HUES48 (cell line): ENCODE measurements around the gene LRPPRC.

Source experiments
- H3K27ac ChIP-seq: one replicate; pipeline ENCODE4 v1.7.0; 2013; ENCODE audit warnings: low read depth, low read length, inconsistent platforms
- H3K27me3 ChIP-seq: 2 replicates; pipeline ENCODE4 v1.6.1; 2013; ENCODE audit warnings: mild to moderate bottlenecking, low read length; ENCODE audit not compliant: control insufficient read depth, insufficient read depth
- H3K36me3 ChIP-seq: 2 replicates; pipeline ENCODE4 v1.6.1; 2013; ENCODE audit warnings: low read length; ENCODE audit not compliant: control insufficient read depth, insufficient read depth
- H3K4me1 ChIP-seq: 2 replicates; pipeline ENCODE4 v1.6.1; 2013; ENCODE audit warnings: mild to moderate bottlenecking, low read length; ENCODE audit not compliant: control insufficient read depth, insufficient read depth
- H3K4me3 ChIP-seq: 2 replicates; pipeline ENCODE4 v1.5.1; 2013; ENCODE audit warnings: mild to moderate bottlenecking, low read depth, low read length
- H3K9ac ChIP-seq: 2 replicates; pipeline ENCODE4 v1.6.1; 2013; ENCODE audit warnings: mild to moderate bottlenecking, low read depth, low read length, moderate library complexity
- H3K9me3 ChIP-seq: 2 replicates; pipeline ENCODE4 v1.6.1; 2013; ENCODE audit warnings: low read length; ENCODE audit not compliant: control insufficient read depth, insufficient read depth

The LRPPRC gene

DNA sequence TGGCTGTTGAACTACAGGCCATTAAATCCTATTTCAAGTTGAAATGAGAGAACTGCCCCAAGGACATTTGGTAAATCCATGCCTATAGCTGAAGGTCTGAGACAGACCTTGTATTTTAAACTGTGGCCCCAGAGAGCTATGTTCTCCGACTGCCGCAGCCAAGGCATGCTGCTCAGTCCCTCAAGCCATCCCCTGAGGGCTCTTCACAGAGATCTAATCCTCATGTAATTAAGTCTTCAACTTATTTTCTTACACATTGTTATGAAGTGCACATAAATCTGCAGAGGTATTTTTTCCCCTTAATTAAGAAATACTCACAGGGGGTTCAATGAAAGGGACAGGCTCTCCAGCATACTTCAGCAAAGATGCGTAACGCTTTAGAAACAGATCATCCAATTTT, 106.4 kb downstream of the LRPPRC start:
- Histone ChIP-seq H3K27me3 (no peaks in the 10 kb centered on the region), H3K4me1 (no peaks in the 10 kb centered on the region), H3K9ac (no peak overlapping the region), H3K36me3 (peaks cover 85% of the 10 kb centered on the region), H3K27ac (no peak overlapping the region), H3K9me3 (no peaks in the 10 kb centered on the region), H3K4me3 (no peak overlapping the region)

DNA sequence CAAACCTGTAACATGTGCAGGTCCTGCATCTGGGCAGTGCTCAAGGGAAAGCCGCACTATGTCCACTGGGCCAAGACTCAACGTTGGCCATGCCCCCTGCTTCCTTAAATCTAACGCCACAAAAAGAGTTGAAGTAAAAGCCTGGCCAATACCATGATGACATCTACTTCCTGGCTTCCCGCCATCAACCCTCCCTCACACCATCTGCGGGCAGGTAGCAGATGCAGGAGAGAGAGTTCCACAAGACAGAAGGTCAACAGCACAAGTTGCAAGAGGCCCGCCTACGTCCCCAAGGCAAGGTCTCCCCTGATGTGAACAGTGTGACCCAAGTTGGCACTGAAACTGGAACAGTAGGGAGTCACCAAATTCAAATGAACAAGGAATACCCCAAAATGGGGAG, 108.6 kb downstream of the LRPPRC start:
- Histone ChIP-seq H3K27ac (no peak overlapping the region), H3K27me3 (no peaks in the 10 kb centered on the region), H3K9me3 (no peaks in the 10 kb centered on the region), H3K4me1 (no peaks in the 10 kb centered on the region), H3K36me3 (peaks cover 63% of the 10 kb centered on the region), H3K9ac (no peak overlapping the region), H3K4me3 (no peak overlapping the region)

DNA sequence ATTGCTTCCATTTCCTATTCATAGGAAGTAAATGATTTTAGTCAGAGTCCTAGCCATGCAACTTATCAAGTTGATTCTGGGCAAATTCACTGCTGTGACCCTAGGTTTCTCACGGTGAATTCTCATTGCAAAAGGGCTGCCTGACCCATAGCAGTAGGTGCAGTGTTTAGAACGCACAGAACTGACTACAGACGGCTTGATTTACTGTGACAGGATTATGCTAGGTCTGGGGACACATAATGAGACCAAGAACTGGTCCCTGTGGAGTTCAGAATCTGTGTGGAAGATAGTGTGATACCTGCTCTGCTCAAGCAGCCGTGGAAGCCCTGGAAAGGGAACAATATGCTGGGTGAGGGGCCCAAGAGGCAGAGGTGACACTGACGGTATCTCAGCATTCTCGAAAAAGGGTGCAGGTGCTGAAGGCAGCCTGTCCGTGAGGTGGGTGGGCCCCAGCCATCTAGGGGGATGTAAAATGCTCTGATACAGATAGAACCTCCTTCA, 110.6 kb downstream of the LRPPRC start:
- H3K9me3 ChIP-seq, result no peaks in the 10 kb centered on the region
- H3K4me1 ChIP-seq, result no peaks in the 10 kb centered on the region
- no peak overlapping the region for H3K27ac ChIP-seq
- H3K27me3 ChIP-seq, result no peaks in the 10 kb centered on the region
- H3K9ac ChIP-seq, result no peak overlapping the region
- no peak overlapping the region for H3K4me3 ChIP-seq
- peaks cover 44% of the 10 kb centered on the region for H3K36me3 ChIP-seq

DNA sequence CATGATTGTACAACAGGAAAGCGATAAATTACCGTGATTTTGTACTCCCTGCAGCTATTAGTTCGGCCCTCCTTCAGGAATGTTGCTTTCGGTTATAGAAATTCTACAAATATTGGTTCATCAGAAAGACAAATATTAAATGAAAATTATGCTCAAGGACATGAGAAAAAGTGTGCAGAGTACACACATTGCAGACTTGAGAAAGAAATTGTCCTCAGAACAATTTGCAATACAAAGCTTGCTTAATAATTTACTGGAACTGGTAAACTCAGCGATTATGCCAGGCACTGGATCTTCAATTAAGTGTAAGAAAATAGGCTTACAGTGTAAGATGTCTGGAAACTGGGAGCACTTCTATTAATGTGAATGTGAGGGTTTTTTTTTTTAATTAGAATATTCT, 111.1 kb downstream of the LRPPRC start:
- Histone ChIP-seq H3K9me3 (no peaks in the 10 kb centered on the region), H3K36me3 (peaks cover 39% of the 10 kb centered on the region), H3K27ac (no peak overlapping the region), H3K4me3 (no peak overlapping the region), H3K27me3 (no peaks in the 10 kb centered on the region), H3K9ac (no peak overlapping the region), H3K4me1 (0 out of 2 replicates have a peak, but pooled peaks cover 1% of the 10 kb centered on the region)

GRCh38 chr2:43882312-43882711, 113.5 kb downstream of the LRPPRC start:
- no peak overlapping the region for H3K9ac ChIP-seq
- peaks cover 17% of the 10 kb centered on the region for H3K36me3 ChIP-seq
- no peaks in the 10 kb centered on the region for H3K27me3 ChIP-seq
- peaks cover 7% of the 10 kb centered on the region; the same call in 1 of the 2 replicates for H3K4me1 ChIP-seq
- no peak overlapping the region for H3K4me3 ChIP-seq
- no peaks in the 10 kb centered on the region for H3K9me3 ChIP-seq
- no peak overlapping the region for H3K27ac ChIP-seq

DNA sequence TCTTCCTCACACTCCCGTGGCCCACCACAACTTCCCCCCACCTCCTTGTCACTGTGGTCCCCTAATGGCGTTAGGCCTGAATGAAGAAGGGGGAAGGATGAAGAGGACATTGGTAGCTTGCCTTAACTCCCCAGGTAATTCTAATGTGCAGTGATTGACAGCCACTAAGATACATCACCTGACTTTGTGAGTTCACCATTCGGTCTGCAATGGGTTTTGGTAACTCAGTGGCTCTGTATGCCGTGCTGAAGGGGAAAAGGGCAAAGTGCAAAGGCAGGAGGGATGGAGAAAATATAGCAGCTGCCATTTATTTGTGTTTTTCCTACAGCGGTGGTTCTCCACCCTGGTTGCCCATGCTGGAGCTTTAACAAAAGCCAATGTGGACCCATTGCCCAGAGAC, 114.8 kb downstream of the LRPPRC start:
- Histone ChIP-seq H3K9me3 (no peaks in the 10 kb centered on the region), H3K27ac (no peak overlapping the region), H3K9ac (no peak overlapping the region), H3K4me1 (peaks cover 7% of the 10 kb centered on the region; the same call in 1 of the 2 replicates), H3K27me3 (no peaks in the 10 kb centered on the region), H3K4me3 (no peak overlapping the region), H3K36me3 (peaks cover 5% of the 10 kb centered on the region)

GRCh38 chr2:43880471-43880870, 115.3 kb downstream of the LRPPRC start:
- no peak overlapping the region for H3K4me3 ChIP-seq
- H3K9me3 ChIP-seq, result no peaks in the 10 kb centered on the region
- no peak overlapping the region for H3K9ac ChIP-seq
- H3K4me1 ChIP-seq, result peaks cover 7% of the 10 kb centered on the region; the same call in 1 of the 2 replicates
- H3K27ac ChIP-seq, result no peak overlapping the region
- H3K36me3 ChIP-seq, result peaks cover 5% of the 10 kb centered on the region
- no peaks in the 10 kb centered on the region for H3K27me3 ChIP-seq

DNA sequence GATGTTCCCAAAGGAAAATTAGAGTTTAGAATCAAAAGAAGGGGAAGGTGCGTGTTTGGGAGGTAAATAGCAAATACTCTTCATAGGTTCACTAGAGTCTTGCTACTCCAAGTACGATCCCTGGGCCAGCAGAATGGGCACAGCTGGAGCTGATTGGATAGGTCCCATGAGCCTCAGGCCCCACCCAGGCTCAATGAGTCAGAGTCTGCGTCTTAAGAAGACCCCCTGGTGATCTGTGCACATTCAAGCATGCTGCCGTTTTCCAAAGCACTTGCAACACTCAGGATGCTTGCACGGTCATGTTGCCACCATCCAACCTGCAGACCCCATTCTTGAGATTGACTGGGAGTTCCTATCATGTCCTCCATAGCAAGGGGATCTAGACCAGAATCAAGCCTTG, 116.5 kb downstream of the LRPPRC start:
- no peak overlapping the region for H3K4me3 ChIP-seq
- no peak overlapping the region for H3K9ac ChIP-seq
- H3K36me3 ChIP-seq, result no peaks in the 10 kb centered on the region
- H3K4me1 ChIP-seq, result peaks cover 7% of the 10 kb centered on the region; the same call in 1 of the 2 replicates
- H3K27ac ChIP-seq, result no peak overlapping the region
- H3K27me3 ChIP-seq, result no peaks in the 10 kb centered on the region
- H3K9me3 ChIP-seq, result no peaks in the 10 kb centered on the region

- peaks cover 7% of the 10 kb centered on the region; the same call in 1 of the 2 replicates for H3K4me1 ChIP-seq
- no peak overlapping the region for H3K4me3 ChIP-seq
- H3K36me3 ChIP-seq, result no peaks in the 10 kb centered on the region
- H3K27ac ChIP-seq, result no peak overlapping the region
- no peaks in the 10 kb centered on the region for H3K27me3 ChIP-seq
- H3K9ac ChIP-seq, result no peak overlapping the region
- no peaks in the 10 kb centered on the region for H3K9me3 ChIP-seq
Observed at GRCh38 chr2:43877782-43878464, 117.9 kb downstream of the LRPPRC start.

DNA sequence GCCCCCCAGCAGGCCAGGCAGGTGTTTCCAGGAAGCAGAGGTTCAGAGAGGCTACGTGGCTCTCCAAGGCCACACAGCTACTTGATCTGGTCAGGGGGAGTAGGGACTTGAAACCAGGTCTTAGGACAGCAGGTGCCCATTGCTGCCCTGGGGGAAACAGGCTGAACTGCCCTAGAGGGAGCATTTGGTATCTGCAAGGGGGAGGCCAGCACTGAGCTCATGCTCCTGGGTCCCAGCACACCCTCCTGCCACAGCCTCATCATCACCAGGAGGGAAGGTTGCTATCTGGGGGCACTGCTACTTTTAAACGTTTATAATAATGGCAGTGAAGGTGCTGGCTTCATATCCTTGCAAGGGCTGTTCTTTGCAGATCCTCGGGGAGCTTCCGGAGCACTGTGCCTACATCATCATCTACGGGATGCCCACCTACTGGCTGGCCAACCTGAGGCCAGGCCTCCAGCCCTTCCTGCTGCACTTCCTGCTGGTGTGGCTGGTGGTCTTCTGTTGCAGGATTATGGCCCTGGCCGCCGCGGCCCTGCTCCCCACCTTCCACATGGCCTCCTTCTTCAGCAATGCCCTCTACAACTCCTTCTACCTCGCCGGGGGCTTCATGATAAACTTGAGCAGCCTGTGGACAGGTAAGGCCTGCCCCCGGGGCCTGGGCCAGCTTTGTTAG, 120.9 kb downstream of the LRPPRC start:
- H3K9me3 ChIP-seq, result no peaks in the 10 kb centered on the region
- no peaks in the 10 kb centered on the region for H3K36me3 ChIP-seq
- H3K9ac ChIP-seq, result no peak overlapping the region
- no peaks in the 10 kb centered on the region for H3K27me3 ChIP-seq
- H3K27ac ChIP-seq, result no peak overlapping the region
- H3K4me3 ChIP-seq, result no peak overlapping the region
- H3K4me1 ChIP-seq, result peaks cover 7% of the 10 kb centered on the region; the same call in 1 of the 2 replicates

GRCh38 chr2:43872151-43872550, 123.6 kb downstream of the LRPPRC start:
- Histone ChIP-seq H3K27ac (no peak overlapping the region), H3K4me1 (no peaks in the 10 kb centered on the region), H3K4me3 (no peak overlapping the region), H3K36me3 (no peaks in the 10 kb centered on the region), H3K9me3 (no peaks in the 10 kb centered on the region), H3K9ac (no peak overlapping the region), H3K27me3 (peaks cover 6% of the 10 kb centered on the region; the same call in 1 of the 2 replicates)
